ENCODE results near the gene DKKL1.

Gene DKKL1

DNA sequence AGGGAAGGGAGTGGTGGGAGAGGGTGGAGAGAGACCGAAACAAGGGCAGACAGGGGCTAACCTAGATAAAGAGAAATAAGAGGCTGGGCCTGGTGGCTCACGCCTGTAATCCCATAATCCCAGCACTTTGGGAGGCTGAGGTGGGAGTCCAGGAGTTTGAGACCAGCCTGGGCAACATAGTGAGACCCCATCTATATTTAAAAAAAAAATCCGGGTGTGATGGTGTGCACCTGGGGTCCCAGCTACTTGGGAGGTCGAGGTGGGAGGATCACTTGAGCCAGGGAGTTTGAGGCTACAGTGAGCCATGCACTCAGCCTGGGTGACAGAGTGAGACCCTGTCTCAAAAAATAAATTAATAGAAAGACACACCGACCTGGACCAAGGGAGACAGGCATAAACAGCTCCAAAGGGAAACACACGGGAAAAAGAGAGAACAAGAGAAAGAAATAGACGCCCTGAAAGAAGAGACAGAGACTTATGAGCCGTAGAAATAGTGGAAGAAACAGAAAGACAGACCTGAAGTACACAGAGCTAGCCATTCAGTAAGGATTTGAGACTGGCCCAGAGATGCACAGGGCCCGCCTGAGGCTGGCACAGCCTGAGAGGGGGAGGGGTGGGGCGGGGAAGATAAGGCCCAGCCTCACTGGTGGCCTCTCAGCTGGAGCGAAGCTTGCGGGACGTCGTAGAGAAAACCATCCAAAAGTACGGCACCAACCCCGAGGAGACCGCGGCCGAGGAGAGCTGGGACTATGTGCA, 26.2 kb upstream of the DKKL1 start:
- no peak for DNase-seq (ENCODE audit: low read depth in 2 of 3, low spot score in 2 of 3)

- DNase-seq (ENCODE audit: low read depth in 2 of 3, low spot score in 2 of 3): no peak
These were observed 25.5 kb upstream of the DKKL1 start for GRCh38 chr19:49338023-49338677.

- no peak for DNase-seq (ENCODE audit: low read depth in 2 of 3, low spot score in 2 of 3)
These were observed 24.9 kb upstream of the DKKL1 start for GRCh38 chr19:49338691-49339300.

- no peak for DNase-seq (ENCODE audit: low read depth in 2 of 3, low spot score in 2 of 3)
These were observed 24.2 kb upstream of the DKKL1 start for GRCh38 chr19:49339301-49340068.

GRCh38 chr19:49340069-49340864, 23.4 kb upstream of the DKKL1 start:
- DNase-seq (ENCODE audit: low read depth in 2 of 3, low spot score in 2 of 3): no peak

- no peak for DNase-seq (ENCODE audit: low read depth in 2 of 3, low spot score in 2 of 3)
These were observed 22.6 kb upstream of the DKKL1 start for GRCh38 chr19:49340865-49341718.

GRCh38 chr19:49342291-49342721, 21.4 kb upstream of the DKKL1 start:
- DNase-seq (ENCODE audit: low read depth in 2 of 3, low spot score in 2 of 3): no peak

GRCh38 chr19:49343123-49343522, 20.6 kb upstream of the DKKL1 start:
- DNase-seq (ENCODE audit: low read depth in 2 of 3, low spot score in 2 of 3): no peak

- DNase-seq (ENCODE audit: low read depth in 2 of 3, low spot score in 2 of 3): no peak
These were observed 18.9 kb upstream of the DKKL1 start for GRCh38 chr19:49344505-49345423.

DNA sequence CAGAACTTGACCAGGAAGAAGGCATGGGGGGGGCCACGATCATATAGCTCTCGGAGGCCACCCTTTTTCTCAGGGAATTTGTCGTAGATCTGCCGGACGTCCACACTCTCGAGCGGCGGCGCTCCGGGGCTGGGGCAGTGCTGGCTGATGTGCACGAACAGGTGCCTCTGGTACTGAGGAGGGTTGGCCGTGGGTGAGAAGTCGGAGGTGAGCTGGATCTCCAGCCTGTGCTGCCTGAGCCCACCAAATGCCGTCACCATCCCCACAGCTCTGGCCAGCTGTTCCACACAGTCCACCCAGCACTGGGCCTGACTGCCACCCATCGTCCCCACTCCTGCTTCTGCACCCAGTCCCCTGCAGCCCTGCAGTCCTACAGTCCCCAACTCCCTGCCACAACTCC, 16.5 kb upstream of the DKKL1 start:
- DNase-seq (ENCODE audit: low read depth in 2 of 3, low spot score in 2 of 3): no peak

GRCh38 chr19:49347835-49348234, 15.8 kb upstream of the DKKL1 start:
- no peak for DNase-seq (ENCODE audit: low read depth in 2 of 3, low spot score in 2 of 3)

DNA sequence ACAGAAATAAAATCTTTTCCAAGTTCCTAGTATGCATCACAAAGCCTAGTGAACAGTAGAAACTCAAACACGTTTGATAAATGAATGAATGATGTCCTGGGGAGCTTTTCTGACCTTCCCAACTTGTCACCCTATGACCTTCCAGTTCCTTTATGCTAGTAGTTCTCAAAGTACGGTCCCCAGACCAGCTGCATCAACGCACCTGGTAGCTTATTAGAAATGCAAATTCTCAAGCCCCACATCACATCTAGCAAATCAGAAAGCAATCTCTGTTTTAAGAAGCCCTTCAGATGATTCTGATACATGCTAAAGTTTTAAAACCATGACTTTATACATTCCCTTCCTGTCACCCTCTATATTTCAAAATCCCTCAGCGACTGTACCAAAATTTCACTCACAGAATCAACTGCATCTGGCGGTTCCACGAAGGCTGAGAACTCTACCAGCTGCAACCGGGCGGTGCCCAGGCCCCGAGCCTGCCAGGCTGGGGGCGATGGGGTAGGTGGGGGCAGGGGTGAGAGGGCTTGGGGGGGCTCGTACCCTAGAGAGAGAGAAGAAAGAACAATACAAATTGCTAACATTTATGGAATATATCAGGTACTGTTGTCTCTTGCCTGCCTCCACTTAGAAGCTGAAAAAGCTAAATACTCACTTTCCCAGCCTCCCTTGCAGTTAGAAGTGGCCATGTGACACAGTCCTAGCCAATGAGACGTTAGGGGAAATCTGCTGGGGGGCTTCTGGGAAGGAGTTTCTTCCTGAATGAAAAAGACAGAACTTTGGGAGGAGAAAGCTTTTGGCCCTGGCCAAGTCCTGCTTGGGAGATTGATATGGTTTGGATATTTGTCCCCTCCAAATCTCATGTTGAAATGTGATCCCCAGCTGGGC, 15.1 kb upstream of the DKKL1 start:
- no peak for DNase-seq (ENCODE audit: low read depth in 2 of 3, low spot score in 2 of 3)

DNA sequence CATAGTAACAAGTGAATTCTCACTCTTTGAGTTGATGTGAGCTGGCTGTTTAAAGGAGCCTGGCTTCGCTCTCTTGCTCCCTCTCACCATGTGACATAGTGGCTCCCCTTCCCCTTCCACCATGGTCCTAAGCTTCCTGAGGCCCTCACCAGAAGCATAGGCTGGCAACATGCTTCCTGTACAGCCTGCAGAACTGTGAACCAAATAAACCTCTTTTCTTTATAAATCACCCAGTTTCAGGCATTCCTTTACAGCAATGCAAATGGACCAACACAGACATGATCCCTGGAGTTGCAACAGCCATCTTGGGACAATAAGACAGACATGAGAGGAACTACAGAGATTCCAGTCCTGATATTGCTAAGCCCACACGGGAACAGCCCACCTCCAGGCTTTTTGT, 14.1 kb upstream of the DKKL1 start:
- no peak for DNase-seq (ENCODE audit: low read depth in 2 of 3, low spot score in 2 of 3)

DNA sequence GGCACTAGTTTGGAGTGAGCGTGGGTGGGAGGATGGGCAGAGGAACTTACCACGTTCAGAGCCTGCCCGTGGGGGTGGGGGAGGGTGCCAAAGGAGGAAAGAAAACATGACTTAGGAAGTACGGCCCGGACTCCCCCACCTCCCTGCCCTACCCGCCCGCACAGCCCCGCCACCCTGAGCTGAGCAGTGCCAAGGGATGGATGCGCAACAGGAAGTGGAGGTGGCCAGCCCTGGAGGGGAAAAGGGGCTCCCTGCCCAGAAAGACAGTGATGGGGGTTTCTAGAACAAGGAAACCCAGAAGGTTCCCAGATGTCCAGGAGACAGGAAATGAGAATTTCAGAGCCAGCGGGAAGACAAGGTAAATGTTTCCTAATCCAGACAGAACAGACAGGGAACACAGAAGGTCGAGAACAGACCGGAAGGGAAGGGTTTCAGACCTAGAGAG, 7.7 kb upstream of the DKKL1 start:
- no peak for DNase-seq (ENCODE audit: low read depth in 2 of 3, low spot score in 2 of 3)

DNA sequence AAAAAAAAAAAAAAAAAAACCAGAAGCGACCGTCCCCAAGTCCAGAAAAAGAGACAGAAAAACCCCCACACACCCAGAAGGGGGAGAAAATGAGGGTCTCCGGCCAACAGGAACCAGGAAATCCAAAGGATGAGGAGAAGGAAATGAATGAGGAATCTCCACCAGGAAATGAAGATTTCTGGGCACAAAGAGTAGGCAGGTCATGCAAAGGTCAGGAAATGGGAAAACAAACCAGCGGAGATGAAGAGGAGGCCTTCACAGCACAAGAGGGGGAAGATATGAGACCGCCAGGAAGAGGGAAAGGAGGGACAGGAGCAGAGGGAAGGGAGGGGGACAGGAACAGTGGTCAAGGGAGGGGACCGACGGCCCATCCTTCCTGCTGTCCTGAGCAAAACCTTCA, 7.3 kb upstream of the DKKL1 start:
- DNase-seq (ENCODE audit: low read depth in 2 of 3, low spot score in 2 of 3): no peak

GRCh38 chr19:49357186-49357585, 6.5 kb upstream of the DKKL1 start:
- no peak for DNase-seq (ENCODE audit: low read depth in 2 of 3, low spot score in 2 of 3)

- DNase-seq (ENCODE audit: low read depth in 2 of 3, low spot score in 2 of 3): no peak
These were observed 3.5 kb upstream of the DKKL1 start for GRCh38 chr19:49359851-49360820.

Measured in activated CD8-positive, alpha-beta memory T cell treated with anti-CD3 and anti-CD28 coated beads for 48 hours (primary cell).